Measurements from ENCODE around the gene SLC35G4. TPM values are rescaled to one million over a fixed set of nuclear protein-coding genes. Genes with fewer than 3 reads are reported as not detected.

Gene SLC35G4
- total RNA-seq, 2 experiments from 2014 or later = not detected

DNA sequence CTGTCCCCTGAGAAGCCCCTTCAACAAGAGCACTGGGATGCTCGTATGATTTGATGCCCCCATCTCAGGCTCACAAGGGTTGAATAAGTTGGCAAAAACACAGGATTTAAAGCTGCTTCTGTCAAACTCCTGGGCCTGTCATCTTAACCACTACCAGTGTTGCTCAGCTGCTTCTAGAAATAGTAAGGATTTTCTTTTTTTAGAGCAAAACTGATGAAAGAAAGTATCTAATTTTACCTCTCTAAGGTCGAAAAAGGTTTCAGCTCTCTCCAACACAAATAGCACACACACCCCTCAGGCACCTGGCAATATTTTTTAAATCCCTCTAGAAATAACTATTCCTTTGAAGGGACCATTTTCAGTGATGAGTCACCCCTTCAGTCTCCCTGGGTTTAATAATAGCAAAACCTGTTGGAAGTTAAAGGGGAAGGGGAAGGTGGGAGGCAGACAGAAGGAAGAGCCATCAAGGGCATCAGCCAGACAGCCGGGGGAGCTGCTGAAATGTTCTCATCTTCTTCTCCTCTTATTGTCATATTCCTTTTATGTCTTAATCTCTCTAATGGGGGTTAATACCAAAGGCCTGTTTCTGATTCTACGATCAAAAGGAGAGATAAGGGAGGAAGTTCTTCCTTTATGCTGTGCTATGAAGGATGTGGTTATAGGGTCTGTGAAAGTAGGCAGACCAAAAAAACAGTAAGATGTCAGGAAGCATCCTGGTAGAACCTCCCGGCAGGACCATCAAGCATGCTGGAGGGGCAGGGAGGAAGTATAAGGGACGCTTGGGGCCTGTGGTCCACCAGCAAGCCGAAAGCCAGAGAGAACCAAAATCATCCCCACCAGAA lies 31.9 kb upstream of the SLC35G4 start:
- no peak overlapping the region for H2AFZ ChIP-seq (ENCODE audit: low read length)
- BruUV-seq (replicated peaks) = no TSS peak
- H3K4me2 ChIP-seq (ENCODE audit: low read length) = no peak overlapping the region
- no peak overlapping the region for H3K4me3 ChIP-seq (ENCODE audit: low read depth, low read length, poor library complexity, severe bottlenecking)
- intact Hi-C loops (cut with micrococcal nuclease; ENCODE audit: unreplicated experiment) = no loop called here
- TF ChIP-seq CTCF (conservative IDR thresholded peaks at IDR 0.05; ENCODE audit: low read length) (no peak), EZH2phosphoT487 (IDR thresholded peaks at IDR 0.05; ENCODE audit: borderline replicate concordance, low read depth, low read length) (no peak)
- H3K36me3 ChIP-seq (ENCODE audit: insufficient read depth, low read length) = no peaks in the 10 kb centered on the region
- DNase-seq (ENCODE audit: low spot score) = no peak
- ChIA-PET POLR2A (no interaction called here), CTCF (ENCODE audit: unreplicated experiment) (no interaction called here)
- H3K4me1 ChIP-seq (ENCODE audit: insufficient read depth, low read length, poor library complexity, severe bottlenecking) = no peaks in the 10 kb centered on the region
- no peaks in the 10 kb centered on the region for H3K79me2 ChIP-seq (ENCODE audit: insufficient read depth, low read depth, low read length)
- H3K9me2 ChIP-seq (ENCODE audit: insufficient read depth, low read length) = no peaks in the 10 kb centered on the region
- no peak overlapping the region for H3K27ac ChIP-seq (ENCODE audit: low read depth, low read length, poor library complexity, severe bottlenecking)
- no peaks in the 10 kb centered on the region for H4K20me1 ChIP-seq (ENCODE audit: insufficient read depth, low read length)
- no peaks in the 10 kb centered on the region for H3K9me3 ChIP-seq (ENCODE audit: low read length)

GRCh38 chr18:11578799-11579198 lies 30.6 kb upstream of the SLC35G4 start:
- Histone ChIP-seq H3K4me3 (ENCODE audit: low read depth, low read length, poor library complexity, severe bottlenecking) (no peak overlapping the region), H2AFZ (ENCODE audit: low read length) (no peak overlapping the region), H3K9me2 (ENCODE audit: insufficient read depth, low read length) (no peaks in the 10 kb centered on the region), H3K9me3 (ENCODE audit: low read length) (no peaks in the 10 kb centered on the region), H3K4me1 (ENCODE audit: insufficient read depth, low read length, poor library complexity, severe bottlenecking) (no peaks in the 10 kb centered on the region), H4K20me1 (ENCODE audit: insufficient read depth, low read length) (no peaks in the 10 kb centered on the region), H3K36me3 (ENCODE audit: insufficient read depth, low read length) (no peaks in the 10 kb centered on the region), H3K27ac (ENCODE audit: low read depth, low read length, poor library complexity, severe bottlenecking) (no peak overlapping the region), H3K79me2 (ENCODE audit: insufficient read depth, low read depth, low read length) (no peaks in the 10 kb centered on the region), H3K4me2 (ENCODE audit: low read length) (no peak overlapping the region)
- intact Hi-C loops (cut with micrococcal nuclease; ENCODE audit: unreplicated experiment) = no loop called here
- TF ChIP-seq CTCF (conservative IDR thresholded peaks at IDR 0.05; ENCODE audit: low read length) (no peak), EZH2phosphoT487 (IDR thresholded peaks at IDR 0.05; ENCODE audit: borderline replicate concordance, low read depth, low read length) (no peak)
- BruUV-seq (replicated peaks) = no TSS peak
- no peak for DNase-seq (ENCODE audit: low spot score)
- CTCF ChIA-PET (ENCODE audit: unreplicated experiment) = no interaction called here
- POLR2A ChIA-PET = interaction anchor here (0.7 kb wide), 2 partner anchors 37 to 132 kb away, joined by 3 to 4 read pairs; no protein-coding TSS in a partner anchor

DNA sequence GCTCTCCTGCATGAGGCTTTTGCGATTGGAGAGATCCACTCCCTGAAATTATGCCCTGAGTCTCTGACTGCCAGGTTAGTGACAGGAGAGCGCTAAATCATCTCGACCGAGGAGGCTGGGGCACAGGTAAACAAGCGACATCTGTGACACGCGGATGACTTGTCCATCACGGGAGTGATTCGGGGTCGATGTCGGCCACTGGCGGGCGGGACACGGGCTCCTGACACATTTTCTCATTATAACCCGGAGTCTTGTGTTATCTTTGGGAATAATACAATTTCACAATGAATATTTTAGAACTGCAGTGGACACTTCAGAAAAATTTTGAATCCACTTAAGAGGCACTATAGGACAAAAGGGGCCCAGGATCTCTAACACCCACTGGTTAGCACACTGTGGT lies 29.5 kb upstream of the SLC35G4 start:
- no peaks in the 10 kb centered on the region for H3K36me3 ChIP-seq (ENCODE audit: insufficient read depth, low read length)
- no peaks in the 10 kb centered on the region for H3K9me2 ChIP-seq (ENCODE audit: insufficient read depth, low read length)
- no peak overlapping the region for H3K27ac ChIP-seq (ENCODE audit: low read depth, low read length, poor library complexity, severe bottlenecking)
- no peaks in the 10 kb centered on the region for H3K79me2 ChIP-seq (ENCODE audit: insufficient read depth, low read depth, low read length)
- no peaks in the 10 kb centered on the region for H4K20me1 ChIP-seq (ENCODE audit: insufficient read depth, low read length)
- no TSS peak for BruUV-seq (replicated peaks)
- ChIA-PET POLR2A (interaction anchor here (0.5 kb wide), 1 partner anchor 315 kb away, joined by 3 read pairs; no protein-coding TSS in a partner anchor), CTCF (ENCODE audit: unreplicated experiment) (no interaction called here)
- H3K4me2 ChIP-seq (ENCODE audit: low read length) = no peak overlapping the region
- no peak for DNase-seq (ENCODE audit: low spot score)
- no peak for TF ChIP-seq EZH2phosphoT487 (IDR thresholded peaks at IDR 0.05; ENCODE audit: borderline replicate concordance, low read depth, low read length)
- no peak for TF ChIP-seq CTCF (conservative IDR thresholded peaks at IDR 0.05; ENCODE audit: low read length)
- H3K4me3 ChIP-seq (ENCODE audit: low read depth, low read length, poor library complexity, severe bottlenecking) = no peak overlapping the region
- intact Hi-C loops (cut with micrococcal nuclease; ENCODE audit: unreplicated experiment) = no loop called here
- no peaks in the 10 kb centered on the region for H3K4me1 ChIP-seq (ENCODE audit: insufficient read depth, low read length, poor library complexity, severe bottlenecking)
- H3K9me3 ChIP-seq (ENCODE audit: low read length) = no peaks in the 10 kb centered on the region
- no peak overlapping the region for H2AFZ ChIP-seq (ENCODE audit: low read length)

All from OCI-LY7 (cell line).